SK-N-SH (cell line): Measurements from ENCODE around the gene SMOC1. TPM values are rescaled to one million over a fixed set of nuclear protein-coding genes. Genes with fewer than 3 reads are reported as not detected.

Experiments used
- CTCF ChIA-PET: fragments of 300-600, 350-600 bp; formaldehyde crosslinking; extraction: SDS; loops from one replicate; lab custom pipeline; 2021; lab: Yijun Ruan, JAX
- POLR2A ChIA-PET: fragments of 350-600 bp; sonication (Branson Sonifier 250); formaldehyde crosslinking; extraction: SDS; loops from one replicate; lab custom pipeline; 2020; ENCODE audit warnings: antibody characterized with exemption, inconsistent platforms; lab: Yijun Ruan, JAX
- DNase-seq: peaks from one replicate; pipeline ENCODE4 v3.0.0; 2012
- H2AFZ ChIP-seq: fragments of 200-600 bp; sonication (generic); 2 replicates; pipeline ENCODE4 v1.8.1; 2016; ENCODE audit warnings: antibody characterized with exemption, mild to moderate bottlenecking, low read depth
- H3F3A ChIP-seq: fragments of 200-600 bp; sonication (generic); replicated peaks from 2 replicates; pipeline ENCODE3; 2016; ENCODE audit warnings: antibody characterized with exemption, mild to moderate bottlenecking; ENCODE audit not compliant: insufficient read depth
- H3K27ac ChIP-seq, 2 experiments: fragments of 200-500 bp in 1 of 2; fragments of 200-600 bp in 1 of 2; sonication (Bioruptor generic) in 1 of 2; sonication (generic), shearing (Covaris generic) in 1 of 2; 2 replicates each; pipeline versions ENCODE4 v1.5.1 to v1.6.1; 2014 to 2016; ENCODE audit warnings: low read depth in 2 of 2, inconsistent platforms in 1 of 2, low read length in 1 of 2, mild to moderate bottlenecking in 1 of 2, mixed read lengths in 1 of 2
- H3K27me3 ChIP-seq: fragments of 200-600 bp; sonication (generic), shearing (Covaris generic); 2 replicates; pipeline ENCODE4 v1.6.1; 2016; ENCODE audit warnings: mixed run types; ENCODE audit not compliant: insufficient read depth
- H3K36me3 ChIP-seq, 2 experiments: fragments of 200-500 bp in 1 of 2; fragments of 200-600 bp in 1 of 2; sonication (Bioruptor generic) in 1 of 2; sonication (generic) in 1 of 2; replicated peaks in 1 of 2; 2 replicates each; pipeline versions ENCODE3 to v1.5.1; 2014 to 2016; ENCODE audit warnings: low read length in 1 of 2, mild to moderate bottlenecking in 1 of 2; ENCODE audit not compliant: insufficient read depth in 2 of 2, control insufficient read depth in 1 of 2
- H3K4me1 ChIP-seq, 2 experiments: fragments of 200-500 bp in 1 of 2; fragments of 200-600 bp in 1 of 2; sonication (Bioruptor generic) in 1 of 2; sonication (generic), shearing (Covaris generic) in 1 of 2; 2 replicates each; pipeline versions ENCODE4 v1.5.1 to v1.6.1; 2014 to 2016; ENCODE audit warnings: low read depth in 1 of 2, low read length in 1 of 2, mixed run types in 1 of 2; ENCODE audit not compliant: insufficient read depth in 2 of 2, control insufficient read depth in 1 of 2
- H3K4me2 ChIP-seq: fragments of 200-600 bp; sonication (generic), shearing (Covaris generic); 2 replicates; pipeline ENCODE4 v1.6.1; 2017; ENCODE audit warnings: mixed run types
- H3K4me3 ChIP-seq, 2 experiments: fragments of 200-500 bp in 1 of 2; fragments of 200-600 bp in 1 of 2; sonication (Bioruptor generic) in 1 of 2; sonication (generic), shearing (Covaris generic) in 1 of 2; 2 replicates each; pipeline versions ENCODE4 v1.5.1 to v1.8.1; 2014 to 2016; ENCODE audit warnings: low read depth in 2 of 2, inconsistent platforms in 1 of 2, low read length in 1 of 2, mild to moderate bottlenecking in 1 of 2, mixed read lengths in 1 of 2, moderate library complexity in 1 of 2
- H3K79me2 ChIP-seq: fragments of 200-600 bp; sonication (generic); 2 replicates; pipeline ENCODE4 v1.8.1; 2017; ENCODE audit warnings: mild to moderate bottlenecking; ENCODE audit not compliant: insufficient read depth
- H3K9ac ChIP-seq: fragments of 200-600 bp; sonication (generic); 2 replicates; pipeline ENCODE4 v1.6.1; 2017; ENCODE audit warnings: mixed run types
- H3K9me2 ChIP-seq: fragments of 200-600 bp; sonication (generic); 2 replicates; pipeline ENCODE4 v1.6.1; 2017; ENCODE audit warnings: mixed run types
- H3K9me3 ChIP-seq: fragments of 200-600 bp; sonication (generic); 2 replicates; pipeline ENCODE4 v1.6.1; 2017; ENCODE audit warnings: mixed run types, mild to moderate bottlenecking, moderate library complexity
- H4K20me1 ChIP-seq: fragments of 200-600 bp; sonication (generic); 2 replicates; pipeline ENCODE4 v1.6.1; 2017; ENCODE audit warnings: mild to moderate bottlenecking, mixed run types; ENCODE audit not compliant: insufficient read depth
- CHD2 ChIP-seq: fragments of 150-350 bp; IDR thresholded peaks from 2 replicates; pipeline ENCODE4 v1.6.1; 2018; ENCODE audit warnings: low read length; ENCODE audit not compliant: partially characterized antibody
- CTCF ChIP-seq: fragments of 200-600 bp; sonication (generic); IDR thresholded peaks from 2 replicates; pipeline ENCODE4 v1.6.1; 2017; ENCODE audit warnings: antibody characterized with exemption, mild to moderate bottlenecking, moderate library complexity
- ELF1 ChIP-seq: IDR thresholded peaks from 2 replicates; pipeline ENCODE4 v1.4.0; 2012
- FOXM1 ChIP-seq: IDR thresholded peaks from 2 replicates; pipeline ENCODE4 v1.4.0; 2012; ENCODE audit warnings: low read depth, mild to moderate bottlenecking
- GABPA ChIP-seq: IDR thresholded peaks from 2 replicates; pipeline ENCODE4 v1.4.0; 2012; ENCODE audit warnings: low read depth, mild to moderate bottlenecking
- IRF3 ChIP-seq: fragments of 150-350 bp; IDR thresholded peaks from 2 replicates; pipeline ENCODE4 v1.6.1; 2016; ENCODE audit warnings: mild to moderate bottlenecking, low read depth, low read length
- JUND ChIP-seq: IDR thresholded peaks from 2 replicates; pipeline ENCODE4 v1.4.0; 2012
- MEF2A ChIP-seq: IDR thresholded peaks from 2 replicates; pipeline ENCODE4 v1.4.0; 2012; ENCODE audit warnings: low read depth, borderline replicate concordance
- NFIC ChIP-seq: IDR thresholded peaks from 2 replicates; pipeline ENCODE4 v1.4.0; 2012; ENCODE audit warnings: borderline replicate concordance
- NRF1 ChIP-seq: IDR thresholded peaks from 2 replicates; pipeline ENCODE4 v1.6.1; 2012; ENCODE audit warnings: low read depth, mild to moderate bottlenecking, low read length
- PBX3 ChIP-seq: IDR thresholded peaks from 2 replicates; pipeline ENCODE4; 2012
- RCOR1 ChIP-seq: fragments of 150-350 bp; IDR thresholded peaks from 2 replicates; pipeline ENCODE4 v1.6.1; 2017; ENCODE audit warnings: antibody characterized with exemption, low read length
- SMC3 ChIP-seq: IDR thresholded peaks from 2 replicates; pipeline ENCODE4 v1.6.1; 2012; ENCODE audit warnings: low read depth, low read length, improper control_type of control experiment
- TEAD4 ChIP-seq: IDR thresholded peaks from 2 replicates; pipeline ENCODE4 v1.4.0; 2012; ENCODE audit warnings: mild to moderate bottlenecking, borderline replicate concordance; ENCODE audit not compliant: insufficient read depth
- USF1 ChIP-seq: IDR thresholded peaks from 2 replicates; pipeline ENCODE4 v1.4.0; 2012; ENCODE audit warnings: low read depth, borderline replicate concordance
- WGBS: methylation state at CpG from one replicate; pipeline ENCODE4 v1.1.6; 2017; ENCODE audit warnings: low lambda C conversion rate; 5-methylcytosine and 5-hydroxymethylcytosine counted together
- polyA plus RNA-seq, 3 experiments: library from polyadenylated mRNA; depleted of rRNA; stranded (reverse); fragments of >200 nt; gene quantifications; 2 replicates each; pipeline ENCODE4 v1.2.3, GENCODE V29; 2012

SMOC1 gene
- polyA plus RNA-seq, 1 of the 3 experiments (the other 2 are of a cell fraction), result not detected

- TF ChIP-seq ELF1 (no peak), GABPA (no peak), FOXM1 (no peak), CHD2 (no peak), IRF3 (no peak), SMC3 (no peak), PBX3 (no peak), CTCF (no peak), NFIC (no peak), MEF2A (no peak), TEAD4 (no peak), JUND (no peak), NRF1 (no peak), USF1 (no peak), RCOR1 (no peak)
- Histone ChIP-seq H3K27me3 (0 out of 2 replicates have a peak, but pooled peaks cover 13% of the 10 kb centered on the region), H3K9me2 (no peaks in the 10 kb centered on the region), H3K36me3 (no peaks in the 10 kb centered on the region), H3K79me2 (no peaks in the 10 kb centered on the region), H3K4me2 (no peak overlapping the region), H2AFZ (no peak overlapping the region), H3F3A (no peaks in the 10 kb centered on the region), H4K20me1 (no peaks in the 10 kb centered on the region), H3K4me3 (no peak overlapping the region), H3K9ac (no peak overlapping the region), H3K27ac (no peak overlapping the region), H3K9me3 (no peaks in the 10 kb centered on the region), H3K4me1 (peaks cover 0 to 32% of the 10 kb centered on the region in 2 experiments; a peak in 1 of 4 replicates)
- ChIA-PET CTCF (interaction anchor here (2.2 to 7.0 kb wide), 3 partner anchors 64 to 145 kb away, joined by 7 to 113 read pairs (median 11); no protein-coding TSS in a partner anchor), POLR2A (no interaction called here)
- DNase-seq, result no peak
- WGBS, result 37% methylated on average over 2 of the region's 2 CpGs
These were observed 3.7 kb downstream of the SMOC1 start for GRCh38 chr14:69882915-69883314.
